Endothelial cell of umbilical vein (primary cell): ENCODE data around the gene PPP1R3D. TPM values are rescaled to one million over a fixed set of nuclear protein-coding genes. Genes with fewer than 3 reads are reported as not detected.

Experiments
- BruUV-seq: library from RNA; stranded (reverse); fragments of 400-500 nt; replicated peaks from 2 replicates; lab custom pipeline; 2021; lab: Mats Ljungman, UMichigan
- CTCF ChIA-PET: fragments of 300-600, 350-600 bp; sonication (Branson Sonifier 250); formaldehyde crosslinking; loops from one replicate; lab custom pipeline; 2021; ENCODE audit warnings: antibody characterized with exemption, inconsistent platforms; lab: Charles Lee
- POLR2A ChIA-PET: fragments of 300-600, 350-600 bp; sonication (Branson Sonifier 250); formaldehyde crosslinking; loops from one replicate; lab custom pipeline; 2021; ENCODE audit warnings: antibody characterized with exemption, inconsistent platforms; lab: Charles Lee
- DNase-seq: peaks from one replicate; pipeline ENCODE4 v3.0.0-alpha.2; 2011; ENCODE audit warnings: low read depth, low spot score
- FAIRE-seq: peaks from 2 replicates; lab custom pipeline; 2011; peaks lifted over from hg19 to GRCh38; lab: Jason Lieb, UNC
- H2AFZ ChIP-seq: 2 replicates; pipeline ENCODE4 v1.6.0; 2012; ENCODE audit warnings: low read depth, low read length, control low read depth, inconsistent platforms
- H3K27ac ChIP-seq: 2 replicates; pipeline ENCODE4 v1.5.1; 2011; ENCODE audit warnings: low read depth, mild to moderate bottlenecking, control low read depth, low read length, moderate library complexity; ENCODE audit not compliant: insufficient read depth
- H3K27me3 ChIP-seq, 2 experiments: 2 replicates each; pipeline versions ENCODE4 v1.6.0 to v1.6.1; 2011; ENCODE audit warnings: low read length in 2 of 2, mixed read lengths in 1 of 2; ENCODE audit not compliant: control insufficient read depth in 2 of 2, insufficient read depth in 2 of 2
- H3K36me3 ChIP-seq, 2 experiments: 2 replicates in 1 of 2; 3 replicates in 1 of 2; pipeline ENCODE4 v1.5.1; 2011; ENCODE audit warnings: low read length in 2 of 2, mild to moderate bottlenecking in 1 of 2, moderate library complexity in 1 of 2; ENCODE audit not compliant: control insufficient read depth in 2 of 2, insufficient read depth in 2 of 2; ENCODE audit errors: extremely low read depth in 1 of 2
- H3K4me1 ChIP-seq: 3 replicates; pipeline ENCODE4 v1.5.1; 2011; ENCODE audit warnings: mild to moderate bottlenecking, low read length; ENCODE audit not compliant: control insufficient read depth, insufficient read depth; ENCODE audit errors: extremely low read depth
- H3K4me2 ChIP-seq: 2 replicates; pipeline ENCODE4 v1.6.1; 2011; ENCODE audit warnings: low read length, control low read depth, mixed read lengths; ENCODE audit not compliant: insufficient read depth
- H3K4me3 ChIP-seq, 3 experiments: fragments of 200-600 bp in 1 of 3; sonication (generic), shearing (Covaris generic) in 1 of 3; replicated peaks in 1 of 3; 2 replicates each; pipeline ENCODE4 v1.5.1; 2011 to 2016; ENCODE audit warnings: control low read depth in 3 of 3, low read length in 3 of 3, mild to moderate bottlenecking in 2 of 3, inconsistent platforms in 1 of 3, low read depth in 1 of 3, moderate library complexity in 1 of 3; ENCODE audit not compliant: insufficient read depth in 1 of 3
- H3K79me2 ChIP-seq: 2 replicates; pipeline ENCODE4 v1.6.0; 2012; ENCODE audit warnings: low read length, inconsistent platforms; ENCODE audit not compliant: control insufficient read depth, insufficient read depth
- H3K9ac ChIP-seq: replicated peaks from 2 replicates; pipeline ENCODE3; 2011; ENCODE audit warnings: low read length, control low read depth; ENCODE audit not compliant: insufficient read depth; ENCODE audit errors: extremely low read depth
- H3K9me1 ChIP-seq: replicated peaks from 3 replicates; pipeline ENCODE4 v1.6.0; 2011; ENCODE audit warnings: mild to moderate bottlenecking, low read length; ENCODE audit not compliant: control insufficient read depth, insufficient read depth; ENCODE audit errors: extremely low read depth
- H3K9me3 ChIP-seq: replicated peaks from 2 replicates; pipeline ENCODE4 v1.5.1; 2012; ENCODE audit warnings: low read length, inconsistent platforms; ENCODE audit not compliant: control insufficient read depth, insufficient read depth
- H4K20me1 ChIP-seq: replicated peaks from 2 replicates; pipeline ENCODE3; 2011; ENCODE audit warnings: mild to moderate bottlenecking, low read length; ENCODE audit not compliant: control insufficient read depth, insufficient read depth; ENCODE audit errors: extremely low read depth
- EZH2 ChIP-seq: IDR thresholded peaks from 2 replicates; pipeline ENCODE4 v1.6.1; 2012; ENCODE audit warnings: borderline replicate concordance, low read depth, mild to moderate bottlenecking, moderate library complexity, low read length, inconsistent platforms; ENCODE audit not compliant: severe bottlenecking
- FOS ChIP-seq: IDR thresholded peaks from 2 replicates; pipeline ENCODE4 v1.6.1; 2011; ENCODE audit warnings: mild to moderate bottlenecking, low read length, moderate library complexity, borderline replicate concordance; ENCODE audit not compliant: insufficient read depth
- JUN ChIP-seq: IDR thresholded peaks from 2 replicates; pipeline ENCODE4 v1.6.1; 2011; ENCODE audit warnings: borderline replicate concordance, low read depth; ENCODE audit not compliant: insufficient read length, insufficient read depth
- MYC ChIP-seq: IDR thresholded peaks from one replicate; pipeline ENCODE4 v1.6.1; 2011; ENCODE audit warnings: mild to moderate bottlenecking, low read depth, low read length
- POLR2AphosphoS5 ChIP-seq: IDR thresholded peaks from 2 replicates; pipeline ENCODE4 v1.6.1; 2012; ENCODE audit warnings: low read depth, mild to moderate bottlenecking, control low read depth, low read length, moderate library complexity; ENCODE audit not compliant: insufficient read depth
- dilution Hi-C: fragments of 300-500 bp; cut with MboI; formaldehyde crosslinking; loops from one replicate; pipeline ENCODE4 v1.15.0; 2019; ENCODE audit warnings: low sequenced_read_pairs; ENCODE audit not compliant: extremely low pct_ligation_motif_present
- intact Hi-C: fragments of 100-400 bp; cut with micrococcal nuclease; formaldehyde crosslinking; loops from one replicate; pipeline ENCODE4 v1.10.0; 2022
- polyA plus RNA-seq, 4 experiments: library from polyadenylated mRNA; depleted of rRNA in 3 of 4; stranded (reverse) in 3 of 4; unstranded in 1 of 4; fragments of >200 nt; gene quantifications; 2 replicates each; pipeline versions ENCODE4 v1.2.1 to v1.2.3, GENCODE V29; 2011 to 2012; ENCODE audit warnings: missing spikeins in 1 of 4
- total RNA-seq: library from RNA; stranded (reverse); gene quantifications from 2 replicates; pipeline ENCODE4 v1.2.3, GENCODE V29; 2021
- TF ChIP-seq, protein P1 (sequence below), 2 donors: IDR thresholded peaks; 1 replicate in 1 of 2; 2 replicates in 1 of 2; pipeline ENCODE4 v1.5.1; 2011; ENCODE audit warnings: low read length in 2 of 2, mild to moderate bottlenecking in 2 of 2, moderate library complexity in 2 of 2, control low read depth in 1 of 2, inconsistent platforms in 1 of 2, low read depth in 1 of 2; ENCODE audit not compliant: insufficient read depth in 1 of 2; ENCODE audit errors: extremely low read depth in 1 of 2

Gene PPP1R3D
- total and polyA plus RNA-seq, 2 donors (not counting 3 experiments of a cell fraction or from before 2014, with no cell fraction given) = 1.7 to 5.2 TPM

- H3K4me1 ChIP-seq = peaks cover 3% of the 10 kb centered on the region
- FAIRE-seq (no peak), DNase-seq (no peak)
- H3K27me3 ChIP-seq = peaks cover 4 to 5% of the 10 kb centered on the region in 2 experiments
- H2AFZ ChIP-seq = no peak overlapping the region
- H3K9me1 ChIP-seq = no peaks in the 10 kb centered on the region
- H3K4me3 ChIP-seq = no peak overlapping the region
- H3K79me2 ChIP-seq = no peaks in the 10 kb centered on the region
- CTCF ChIA-PET = interaction anchor here (1.6 to 2.5 kb wide), 2 partner anchors 7 to 12 kb away, joined by 4 to 14 read pairs; partner anchors contain the start of genes FAM217B and PPP1R3D
- no peak overlapping the region for H3K4me2 ChIP-seq
- intact Hi-C loops = no loop called here
- no peaks in the 10 kb centered on the region for H3K9me3 ChIP-seq
- no peaks in the 10 kb centered on the region for H4K20me1 ChIP-seq
- dilution Hi-C loops = no loop called here
- H3K27ac ChIP-seq = no peak overlapping the region
- no peaks in the 10 kb centered on the region for H3K36me3 ChIP-seq
- POLR2A ChIA-PET = no interaction called here
- no peak overlapping the region for H3K9ac ChIP-seq
- no peak for TF ChIP-seq MYC
- TF ChIP-seq POLR2AphosphoS5 = no peak
- TF ChIP-seq, protein P1, sequence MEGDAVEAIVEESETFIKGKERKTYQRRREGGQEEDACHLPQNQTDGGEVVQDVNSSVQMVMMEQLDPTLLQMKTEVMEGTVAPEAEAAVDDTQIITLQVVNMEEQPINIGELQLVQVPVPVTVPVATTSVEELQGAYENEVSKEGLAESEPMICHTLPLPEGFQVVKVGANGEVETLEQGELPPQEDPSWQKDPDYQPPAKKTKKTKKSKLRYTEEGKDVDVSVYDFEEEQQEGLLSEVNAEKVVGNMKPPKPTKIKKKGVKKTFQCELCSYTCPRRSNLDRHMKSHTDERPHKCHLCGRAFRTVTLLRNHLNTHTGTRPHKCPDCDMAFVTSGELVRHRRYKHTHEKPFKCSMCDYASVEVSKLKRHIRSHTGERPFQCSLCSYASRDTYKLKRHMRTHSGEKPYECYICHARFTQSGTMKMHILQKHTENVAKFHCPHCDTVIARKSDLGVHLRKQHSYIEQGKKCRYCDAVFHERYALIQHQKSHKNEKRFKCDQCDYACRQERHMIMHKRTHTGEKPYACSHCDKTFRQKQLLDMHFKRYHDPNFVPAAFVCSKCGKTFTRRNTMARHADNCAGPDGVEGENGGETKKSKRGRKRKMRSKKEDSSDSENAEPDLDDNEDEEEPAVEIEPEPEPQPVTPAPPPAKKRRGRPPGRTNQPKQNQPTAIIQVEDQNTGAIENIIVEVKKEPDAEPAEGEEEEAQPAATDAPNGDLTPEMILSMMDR (IDR thresholded peaks at IDR 0.05; ENCODE audit: extremely low read depth in 1 of 2, insufficient read depth in 1 of 2, low read depth in 1 of 2, low read length in 2 of 2) = no peak
- TF ChIP-seq JUN = no peak
- TF ChIP-seq EZH2 = no peak
- no peak for TF ChIP-seq FOS
- no TSS peak for BruUV-seq
Measured at GRCh38 chr20:59932616-59933295, 7.3 kb downstream of the PPP1R3D start.
